Sigmoid colon (tissue), 7 donors: Measurements from ENCODE around the gene DRAM1. TPM values are rescaled to one million over a fixed set of nuclear protein-coding genes. Genes with fewer than 3 reads are reported as not detected.
A peak's percentile ranks its signal among the peaks of the same experiment; 100 is the strongest.

Experiments used
- DNase-seq: peaks from one replicate; pipeline ENCODE4 v3.0.0-alpha.2; 2019
- H3K27ac ChIP-seq, 4 donors: fragments of 200-600 bp; sonication (generic); one replicate each; pipeline ENCODE4 v1.5.1; 2016 to 2019; ENCODE audit warnings: mild to moderate bottlenecking in 1 of 4
- H3K27me3 ChIP-seq, 3 donors: fragments of 200-600 bp; sonication (generic); one replicate each; pipeline ENCODE4 v1.5.1; 2019; ENCODE audit warnings: mild to moderate bottlenecking in 1 of 3
- H3K36me3 ChIP-seq, 4 donors: fragments of 200-600 bp; sonication (generic); one replicate each; pipeline ENCODE4 v1.5.1; 2016 to 2019
- H3K4me1 ChIP-seq, 4 donors: fragments of 200-600 bp; sonication (generic); one replicate each; pipeline ENCODE4 v1.5.1; 2017 to 2019
- H3K4me3 ChIP-seq, 4 donors: fragments of 200-600 bp; sonication (generic); one replicate each; pipeline ENCODE4 v1.5.1; 2017 to 2019; ENCODE audit warnings: mild to moderate bottlenecking in 2 of 4, moderate library complexity in 1 of 4
- H3K9me3 ChIP-seq, 4 donors: fragments of 200-600 bp in 3 of 4; sonication (generic) in 3 of 4; one replicate each; pipeline versions ENCODE4 v1.5.1 to v1.6.1; 2013 to 2019
- EP300 ChIP-seq, 4 donors: sonication (generic); formaldehyde crosslinking; IDR thresholded peaks; one replicate each; pipeline ENCODE4 v1.6.1; 2017; ENCODE audit warnings: antibody characterized with exemption in 4 of 4
- POLR2A ChIP-seq, 2 donors: fragments of 450-650 bp; IDR thresholded peaks; one replicate each; pipeline ENCODE4 v1.6.1; 2016; ENCODE audit warnings: antibody characterized with exemption in 2 of 2, mild to moderate bottlenecking in 2 of 2, moderate library complexity in 2 of 2
- POLR2AphosphoS5 ChIP-seq, 4 donors: sonication (generic); formaldehyde crosslinking; IDR thresholded peaks; one replicate each; pipeline ENCODE4 v1.6.1; 2017; ENCODE audit warnings: antibody characterized with exemption in 4 of 4
- WGBS, 2 donors: extraction: QIAGEN DNeasy Blood & Tissue Kit; methylation state at CpG; one replicate each; pipeline ENCODE4 v1.1.7; 2013; 5-methylcytosine and 5-hydroxymethylcytosine counted together
- intact Hi-C: fragments of 100-400 bp; cut with DNase I; formaldehyde crosslinking; loops from one replicate; pipeline ENCODE4 v1.15.1; 2023
- polyA plus RNA-seq, 3 donors: library from polyadenylated mRNA; stranded (reverse); fragments of 200-250 nt; gene quantifications; one replicate each; pipeline ENCODE4 v1.2.3, GENCODE V29; 2013
- total RNA-seq, 4 donors: library from RNA; depleted of rRNA; stranded (reverse); fragments of >200 nt; gene quantifications; one replicate each; pipeline ENCODE4 v1.1.0, GENCODE V29; 2016
- TF ChIP-seq, protein P1 (sequence below), 4 experiments: fragments of 450-650 bp in 3 of 4; fragments of 200-600 bp in 1 of 4; IDR thresholded peaks; one replicate each; pipeline ENCODE4 v1.5.1; 2016 to 2019; ENCODE audit warnings: antibody characterized with exemption in 4 of 4, mild to moderate bottlenecking in 3 of 4, moderate library complexity in 2 of 4
- donor health status: healthy with polysubstance abuse.
- donor health status: Bipolar disorder and iron deficiency.
- donor health status: healthy.

Gene DRAM1
- total and polyA plus RNA-seq, 7 donors, result 4.2 to 21.6 (median 15.3) TPM

DNA sequence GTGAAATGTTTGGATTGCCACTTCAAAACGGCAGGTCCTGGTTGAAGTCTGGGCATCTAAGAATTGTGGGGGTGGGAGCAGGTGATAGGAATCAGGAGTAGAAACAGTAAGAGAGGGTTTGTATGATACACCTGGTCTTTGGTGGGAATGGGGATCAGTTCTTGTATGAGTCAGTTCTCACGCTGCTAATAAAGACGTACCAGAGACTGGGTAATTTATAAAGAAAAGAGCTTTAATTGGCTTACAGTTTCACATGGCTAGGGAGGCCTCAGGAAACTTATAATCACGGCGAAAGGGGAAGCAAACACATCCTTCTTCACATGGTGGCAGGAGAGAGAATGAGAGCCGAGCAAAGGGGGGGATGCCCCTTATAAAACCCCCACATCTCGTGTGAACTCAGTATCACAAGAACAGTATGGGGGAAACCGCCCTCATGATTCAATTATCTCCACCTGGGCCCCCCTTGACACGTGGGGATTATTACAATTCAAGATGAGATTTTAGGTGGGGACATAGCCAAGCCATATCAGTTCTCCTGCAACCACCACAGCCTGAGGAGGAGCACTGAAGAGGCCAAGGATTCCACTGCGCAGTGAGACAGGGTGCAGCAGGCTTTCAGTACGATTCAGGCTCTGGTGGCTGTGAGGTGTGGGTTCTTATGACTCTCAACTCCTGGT, 52.1 kb downstream of the DRAM1 start:
- H3K27me3 ChIP-seq, result no peaks in the 10 kb centered on the region
- no peak for DNase-seq
- H3K36me3 ChIP-seq, result no peaks in the 10 kb centered on the region
- TF ChIP-seq POLR2A (IDR thresholded peaks at IDR 0.05) (no peak), POLR2AphosphoS5 (IDR thresholded peaks at IDR 0.05) (no peak), EP300 (IDR thresholded peaks at IDR 0.05) (no peak)
- TF ChIP-seq, protein P1, sequence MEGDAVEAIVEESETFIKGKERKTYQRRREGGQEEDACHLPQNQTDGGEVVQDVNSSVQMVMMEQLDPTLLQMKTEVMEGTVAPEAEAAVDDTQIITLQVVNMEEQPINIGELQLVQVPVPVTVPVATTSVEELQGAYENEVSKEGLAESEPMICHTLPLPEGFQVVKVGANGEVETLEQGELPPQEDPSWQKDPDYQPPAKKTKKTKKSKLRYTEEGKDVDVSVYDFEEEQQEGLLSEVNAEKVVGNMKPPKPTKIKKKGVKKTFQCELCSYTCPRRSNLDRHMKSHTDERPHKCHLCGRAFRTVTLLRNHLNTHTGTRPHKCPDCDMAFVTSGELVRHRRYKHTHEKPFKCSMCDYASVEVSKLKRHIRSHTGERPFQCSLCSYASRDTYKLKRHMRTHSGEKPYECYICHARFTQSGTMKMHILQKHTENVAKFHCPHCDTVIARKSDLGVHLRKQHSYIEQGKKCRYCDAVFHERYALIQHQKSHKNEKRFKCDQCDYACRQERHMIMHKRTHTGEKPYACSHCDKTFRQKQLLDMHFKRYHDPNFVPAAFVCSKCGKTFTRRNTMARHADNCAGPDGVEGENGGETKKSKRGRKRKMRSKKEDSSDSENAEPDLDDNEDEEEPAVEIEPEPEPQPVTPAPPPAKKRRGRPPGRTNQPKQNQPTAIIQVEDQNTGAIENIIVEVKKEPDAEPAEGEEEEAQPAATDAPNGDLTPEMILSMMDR (IDR thresholded peaks at IDR 0.05), result no peak
- H3K4me1 ChIP-seq, result no peaks in the 10 kb centered on the region
- WGBS, 2 donors, result 78 to 81% methylated on average over 11 of the region's 11 CpGs
- no peak overlapping the region for H3K27ac ChIP-seq
- no peak overlapping the region for H3K4me3 ChIP-seq
- no peaks in the 10 kb centered on the region for H3K9me3 ChIP-seq
- intact Hi-C loops, result no loop called here

DNA sequence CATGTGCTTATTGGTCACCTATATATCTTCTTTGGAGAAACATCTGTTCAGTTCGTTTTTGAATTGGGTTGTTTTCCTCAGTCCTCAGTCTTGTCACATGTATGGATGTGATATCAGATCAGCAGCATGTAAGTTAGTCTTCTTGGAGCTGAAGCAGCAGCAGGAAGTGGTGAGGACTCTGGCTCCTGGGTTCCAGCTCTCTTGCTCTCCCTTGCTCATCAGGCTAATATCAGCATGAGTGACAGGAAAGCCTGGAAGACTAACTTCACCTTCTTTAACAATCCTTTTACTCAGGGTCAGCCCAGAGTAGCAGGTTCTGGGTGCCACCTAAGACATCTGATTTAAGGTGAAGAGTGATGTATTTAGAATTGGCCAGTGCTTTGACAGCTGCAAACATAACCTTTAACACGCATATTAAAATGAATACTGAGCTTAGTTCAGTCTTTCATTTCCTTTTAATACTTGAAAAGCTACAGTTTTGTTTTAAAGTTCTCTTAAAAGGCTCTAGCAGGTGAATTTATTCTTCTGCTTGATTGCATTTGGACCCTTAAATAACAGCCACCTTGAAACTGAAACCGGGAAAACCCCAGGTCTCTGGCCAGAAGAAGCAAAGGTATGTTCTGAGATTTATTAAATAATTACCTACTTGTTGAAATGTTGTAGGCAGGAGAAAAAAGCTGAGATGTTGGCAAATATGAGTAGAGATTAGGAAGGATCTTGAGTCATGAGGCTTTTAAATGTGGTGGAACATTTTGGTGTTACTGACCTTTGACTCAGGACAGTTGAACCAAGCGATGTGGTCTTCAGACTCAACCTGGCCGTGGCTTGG, 54.3 kb downstream of the DRAM1 start:
- no peak for DNase-seq
- H3K9me3 ChIP-seq, result no peaks in the 10 kb centered on the region
- intact Hi-C loops, result no loop called here

DNA sequence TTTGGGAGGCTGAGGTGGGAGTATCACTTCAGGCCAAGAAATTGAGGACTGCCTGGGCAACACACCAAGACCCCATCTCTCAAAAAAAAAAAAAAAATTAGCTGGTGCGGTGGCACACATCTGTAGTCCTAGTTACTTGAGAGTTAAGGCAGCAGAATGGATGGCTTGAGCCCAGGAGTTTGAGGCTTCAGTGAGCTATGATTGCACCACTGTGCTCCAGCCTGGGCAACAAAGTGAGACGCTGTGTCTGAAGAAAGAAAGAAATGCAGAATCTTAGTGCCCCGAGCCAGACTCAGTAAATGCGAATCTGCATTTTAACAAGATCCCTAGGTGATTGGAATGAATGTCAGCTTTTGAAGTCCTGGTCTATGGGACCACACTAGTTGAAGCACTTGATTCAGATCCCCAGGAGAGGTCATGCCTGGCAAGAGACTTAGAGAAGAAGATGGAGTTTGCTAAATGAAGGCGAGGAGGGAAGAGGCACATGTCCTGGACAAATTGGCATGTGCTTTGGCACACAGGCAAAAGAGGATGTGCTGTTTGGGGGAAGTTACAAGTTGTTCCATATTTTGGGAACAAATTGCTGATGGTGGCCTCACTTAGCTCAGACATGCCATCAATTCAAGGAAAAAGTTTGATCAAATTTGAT, 56.6 kb downstream of the DRAM1 start:
- TF ChIP-seq EP300 (IDR thresholded peaks at IDR 0.05) (no peak), POLR2A (IDR thresholded peaks at IDR 0.05) (no peak), POLR2AphosphoS5 (IDR thresholded peaks at IDR 0.05) (no peak)
- TF ChIP-seq, protein P1 (IDR thresholded peaks at IDR 0.05), result no peak
- Histone ChIP-seq H3K4me1 (no peaks in the 10 kb centered on the region), H3K36me3 (no peaks in the 10 kb centered on the region), H3K4me3 (no peak overlapping the region), H3K27ac (no peak overlapping the region), H3K27me3 (no peaks in the 10 kb centered on the region), H3K9me3 (no peaks in the 10 kb centered on the region)
- WGBS, 2 donors, result 75 to 89% methylated on average over 5 of the region's 5 CpGs
- DNase-seq, result no peak
- intact Hi-C loops, result no loop called here

More for the DNA sequence above, 54.3 kb downstream of the DRAM1 start:
- no peaks in the 10 kb centered on the region for H3K4me1 ChIP-seq
- no peaks in the 10 kb centered on the region for H3K36me3 ChIP-seq
- H3K4me3 ChIP-seq, result no peak overlapping the region
- H3K27ac ChIP-seq, result no peak overlapping the region
- no peak for TF ChIP-seq POLR2AphosphoS5 (IDR thresholded peaks at IDR 0.05)
- TF ChIP-seq, protein P1 (IDR thresholded peaks at IDR 0.05), result no peak
- no peak for TF ChIP-seq EP300 (IDR thresholded peaks at IDR 0.05)
- no peak for TF ChIP-seq POLR2A (IDR thresholded peaks at IDR 0.05)
- 70% methylated on average over 5 of the region's 5 CpGs for WGBS, 2 donors
- no peaks in the 10 kb centered on the region for H3K27me3 ChIP-seq

DNA sequence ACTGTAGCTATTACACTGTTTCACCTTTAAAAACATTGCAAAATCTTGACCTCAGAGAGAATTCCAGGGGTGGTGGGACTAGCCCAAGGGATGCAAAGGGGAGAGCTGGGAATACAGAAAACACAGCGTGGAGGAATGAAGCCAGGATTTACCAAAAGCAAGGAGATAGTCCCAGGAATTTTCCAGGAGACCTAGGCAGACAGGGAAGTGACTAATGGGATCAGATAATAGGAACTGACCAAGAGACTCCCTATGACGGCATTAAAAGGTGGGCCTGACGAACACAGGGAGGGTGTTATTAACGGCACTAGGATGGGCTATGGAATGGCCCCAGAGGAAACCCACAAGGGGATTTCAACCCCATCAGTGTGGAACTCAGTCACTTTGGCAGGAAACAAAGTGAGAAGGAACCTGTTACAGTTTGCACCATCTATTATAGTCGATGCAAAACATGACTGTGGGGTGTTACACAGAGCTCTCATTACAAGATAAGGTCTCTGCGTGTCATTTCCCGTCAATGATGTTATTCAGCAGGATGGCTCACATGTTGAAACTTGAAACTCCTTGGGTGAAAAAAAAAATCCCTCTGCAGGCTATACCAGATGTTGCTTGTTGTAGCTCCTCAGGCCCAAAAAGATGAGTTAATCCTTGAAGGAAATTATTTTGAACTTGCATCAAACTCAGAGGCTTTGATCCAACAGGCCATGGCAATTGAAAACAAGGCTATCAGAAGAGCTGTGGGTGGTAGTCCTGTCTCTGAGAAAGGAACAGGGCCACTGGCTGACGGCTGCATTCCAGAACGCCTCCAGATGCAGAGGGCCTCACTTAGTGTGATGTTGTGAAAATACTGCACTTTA, 58.7 kb downstream of the DRAM1 start:
- Histone ChIP-seq H3K36me3 (no peaks in the 10 kb centered on the region), H3K4me1 (peaks cover 0 to 11% (median 8%) of the 10 kb centered on the region in 4 donors), H3K9me3 (no peaks in the 10 kb centered on the region), H3K4me3 (no peak overlapping the region), H3K27me3 (no peaks in the 10 kb centered on the region), H3K27ac (peak overlapping the region; percentile 17 to 63 (median 40))
- TF ChIP-seq, protein P1 (IDR thresholded peaks at IDR 0.05), result no peak
- TF ChIP-seq EP300 (IDR thresholded peaks at IDR 0.05) (peak in 1 of 4 donors; percentile 31), POLR2A (IDR thresholded peaks at IDR 0.05) (no peak), POLR2AphosphoS5 (IDR thresholded peaks at IDR 0.05) (peak in 3 of 4 donors; percentile 18 to 33 (median 22))
- intact Hi-C loops, result loop anchor here (5.0 kb wide), 2 partner anchors 126 to 181 kb away; partner anchors contain the start of gene WASHC3
- peak; percentile 88 for DNase-seq
- 48 to 71% methylated on average over 9 of the region's 9 CpGs for WGBS, 2 donors
